GM21576 (cell line): ENCODE data around the gene SMC3.

ENCODE experiments used
- ATAC-seq: cut with Tn5 transposase; IDR thresholded peaks from one replicate; pipeline ENCODE4 v1.9.1; 2021; ENCODE audit warnings: mild to moderate bottlenecking, moderate library complexity; ENCODE audit not compliant: unreplicated experiment

SMC3 gene

GRCh38 chr10:110544958-110545537 is 22.4 kb upstream of the SMC3 start:
- no peak for ATAC-seq

GRCh38 chr10:110546077-110546476 is 21.4 kb upstream of the SMC3 start:
- ATAC-seq, result no peak

GRCh38 chr10:110546499-110547110 is 20.9 kb upstream of the SMC3 start:
- ATAC-seq, result no peak

GRCh38 chr10:110547139-110547761 is 20.2 kb upstream of the SMC3 start:
- ATAC-seq, result peak; percentile 47

- ATAC-seq, result no peak
These were observed 19.5 kb upstream of the SMC3 start for GRCh38 chr10:110548002-110548401.

- ATAC-seq, result no peak
These were observed 18.3 kb upstream of the SMC3 start for GRCh38 chr10:110549211-110549610.

GRCh38 chr10:110553905-110554304 is 13.6 kb upstream of the SMC3 start:
- no peak for ATAC-seq

GRCh38 chr10:110556296-110556695 is 11.2 kb upstream of the SMC3 start:
- no peak for ATAC-seq

- ATAC-seq, result peak; percentile 78
These were observed 10.4 kb upstream of the SMC3 start for GRCh38 chr10:110556969-110557601.

- no peak for ATAC-seq
These were observed 9.5 kb upstream of the SMC3 start for GRCh38 chr10:110558041-110558440.

- no peak for ATAC-seq
These were observed 7.5 kb upstream of the SMC3 start for GRCh38 chr10:110560012-110560411.

- ATAC-seq, result no peak
These were observed 6.2 kb upstream of the SMC3 start for GRCh38 chr10:110561292-110561691.

GRCh38 chr10:110562348-110562747 is 5.1 kb upstream of the SMC3 start:
- ATAC-seq, result no peak

- ATAC-seq, result no peak
These were observed 4.4 kb upstream of the SMC3 start for GRCh38 chr10:110563132-110563531.

GRCh38 chr10:110566472-110567200 is 859 bp upstream of the SMC3 start:
- no peak for ATAC-seq

GRCh38 chr10:110568055-110568735 is 700 bp downstream of the SMC3 start:
- peak; percentile 35 for ATAC-seq

- no peak for ATAC-seq
These were observed 1.6 kb downstream of the SMC3 start for GRCh38 chr10:110569122-110569521.

- no peak for ATAC-seq
These were observed 2.2 kb downstream of the SMC3 start for GRCh38 chr10:110569736-110570135.

- ATAC-seq, result no peak
These were observed 3.7 kb downstream of the SMC3 start for GRCh38 chr10:110571093-110571743.

GRCh38 chr10:110572862-110573261 is 5.4 kb downstream of the SMC3 start:
- no peak for ATAC-seq
